ENCODE data around the gene TMEM132E. TPM values are rescaled to one million over a fixed set of nuclear protein-coding genes. Genes with fewer than 3 reads are reported as not detected.

Gene TMEM132E
- total RNA-seq, 1 experiment from 2014 or later: 0.42 TPM

DNA sequence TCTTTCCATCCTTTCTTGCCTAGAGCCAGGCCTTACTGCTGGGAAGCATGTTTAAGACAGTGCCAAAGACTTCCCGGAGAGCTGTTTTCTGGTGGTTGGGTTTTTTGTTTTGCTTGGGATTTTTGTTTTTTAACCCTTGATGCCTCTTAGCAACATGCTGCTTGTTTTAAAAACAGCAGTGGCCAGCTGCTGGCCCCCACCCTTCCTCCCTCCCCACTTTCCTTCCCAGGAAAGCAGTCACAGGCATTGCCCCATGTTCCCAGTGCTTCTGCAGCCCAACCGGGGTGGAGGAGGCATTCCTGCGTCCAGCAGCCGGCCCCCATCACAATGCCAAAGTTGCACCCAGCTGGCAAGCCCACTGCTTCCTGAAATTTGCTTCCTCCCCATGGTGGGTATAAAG is 12.6 kb downstream of the TMEM132E start:
- no peaks in the 10 kb centered on the region for H3K9me3 ChIP-seq (ENCODE audit: control insufficient read depth, low read depth, low read length)
- no peak overlapping the region for H3T11ph ChIP-seq (ENCODE audit: low read length)
- H2BK5ac ChIP-seq (ENCODE audit: insufficient read length, low read length): no peak overlapping the region
- Mint-ChIP-seq H3K4me3 (no peak overlapping the region), H3K9me3 (no peaks in the 10 kb centered on the region), H3K36me3 (ENCODE audit: insufficient read depth in 1 of 3, low read depth in 3 of 3) (no peaks in the 10 kb centered on the region), H3K4me1 (peaks cover 6 to 19% of the 10 kb centered on the region in 2 experiments), H3K27ac (no peak overlapping the region), H3K27me3 (ENCODE audit: low read depth) (peaks cover 46% of the 10 kb centered on the region)
- H4K20me1 ChIP-seq (ENCODE audit: control insufficient read depth, insufficient read depth, insufficient read length): no peaks in the 10 kb centered on the region
- H2AK5ac ChIP-seq (ENCODE audit: insufficient read length, low read length): no peak overlapping the region
- H4K91ac ChIP-seq (ENCODE audit: insufficient read length, low read depth, low read length): no peak overlapping the region
- no peak overlapping the region for H3K4me2 ChIP-seq (ENCODE audit: insufficient read depth, insufficient read length, low read length)
- no peaks in the 10 kb centered on the region; the same call in 1 of the 2 replicates for H3K4me1 ChIP-seq (ENCODE audit: insufficient read depth, low read length)
- no peaks in the 10 kb centered on the region for H3K23me2 ChIP-seq (ENCODE audit: insufficient read length, low read depth, low read length, poor library complexity, severe bottlenecking)
- no peak overlapping the region for H3K56ac ChIP-seq (ENCODE audit: insufficient read length, low read depth, low read length)
- H4K5ac ChIP-seq (ENCODE audit: insufficient read length, low read depth, low read length): no peak overlapping the region
- no peak for TF ChIP-seq CTCF (conservative IDR thresholded peaks at IDR 0.05)
- DNase-seq: no peak
- H3K9ac ChIP-seq (ENCODE audit: extremely low read depth, insufficient read length, low read length): no peak overlapping the region
- no CpG with 5 or more reads among the region's 4 CpGs for WGBS (ENCODE audit: extremely low coverage, insufficient read length, low lambda C conversion rate)
- no peak overlapping the region for H2BK12ac ChIP-seq (ENCODE audit: insufficient read length, low read depth, low read length)
- no peak overlapping the region for H2BK15ac ChIP-seq (ENCODE audit: low read depth, low read length)
- H3K23ac ChIP-seq (ENCODE audit: insufficient read length, low read depth, low read length): no peak overlapping the region
- H2BK20ac ChIP-seq (ENCODE audit: low read depth, low read length, poor library complexity, severe bottlenecking): no peak overlapping the region
- no peak overlapping the region for H4K8ac ChIP-seq (replicated peaks; ENCODE audit: insufficient read length, low read depth, low read length)
- H3K14ac ChIP-seq (ENCODE audit: insufficient read depth, low read length): no peak overlapping the region
- peaks cover 8% of the 10 kb centered on the region; the same call in 1 of the 2 replicates for H3K27me3 ChIP-seq (ENCODE audit: insufficient read depth, low read length)
- H3K27ac ChIP-seq (ENCODE audit: insufficient read length, low read depth, low read length): no peak overlapping the region
- H3K79me2 ChIP-seq (ENCODE audit: insufficient read depth, low read length): no peaks in the 10 kb centered on the region
- H2AFZ ChIP-seq (ENCODE audit: low read length): no peak overlapping the region
- no peaks in the 10 kb centered on the region for H3K79me1 ChIP-seq (ENCODE audit: insufficient read depth, low read depth, low read length, poor library complexity, severe bottlenecking)
- H3K4ac ChIP-seq (ENCODE audit: low read depth, low read length): no peak overlapping the region
- no peak overlapping the region for H3K18ac ChIP-seq (ENCODE audit: insufficient read length, low read depth, low read length)
- no peak overlapping the region for H2BK120ac ChIP-seq (ENCODE audit: low read depth, low read length, poor library complexity, severe bottlenecking)
